Suprapubic skin (tissue), 4 donors: ENCODE measurements around the gene RTTN.

Experiments
- CTCF ChIP-seq, 2 donors: fragments of 200-600 bp in 1 of 2; fragments of 450-650 bp in 1 of 2; sonication (generic) in 1 of 2; IDR thresholded peaks; one replicate each; pipeline ENCODE4 v1.5.1; 2016 to 2019; ENCODE audit warnings: antibody characterized with exemption in 2 of 2, mild to moderate bottlenecking in 1 of 2, moderate library complexity in 1 of 2
- POLR2A ChIP-seq, 2 donors: fragments of 450-650 bp; IDR thresholded peaks; one replicate each; pipeline ENCODE4 v1.6.1; 2017; ENCODE audit warnings: antibody characterized with exemption in 2 of 2, mild to moderate bottlenecking in 2 of 2, moderate library complexity in 2 of 2
- POLR2AphosphoS5 ChIP-seq, 3 donors: sonication (generic); formaldehyde crosslinking; IDR thresholded peaks; one replicate each; pipeline ENCODE4 v1.6.1; 2017; ENCODE audit warnings: antibody characterized with exemption in 3 of 3

GRCh38 chr18:70028084-70028483, 177.4 kb downstream of the RTTN start:
- TF ChIP-seq CTCF (IDR thresholded peaks at IDR 0.05) = no peak
- no peak for TF ChIP-seq POLR2A (IDR thresholded peaks at IDR 0.05)
- no peak for TF ChIP-seq POLR2AphosphoS5 (IDR thresholded peaks at IDR 0.05)
